Muscle of leg (tissue), 11 donors: ENCODE data around the gene PNLIPRP2. TPM values are rescaled to one million over a fixed set of nuclear protein-coding genes. Genes with fewer than 3 reads are reported as not detected.

Experiments
- DNase-seq: peaks from one replicate; pipeline ENCODE4 v3.0.0; 2013
- H3K27ac ChIP-seq: one replicate; pipeline ENCODE4 v1.5.1; 2013; ENCODE audit warnings: mild to moderate bottlenecking, low read length, control low read depth
- H3K27me3 ChIP-seq: one replicate; pipeline ENCODE4 v1.6.1; 2013; ENCODE audit warnings: low read length; ENCODE audit not compliant: control insufficient read depth, insufficient read depth
- H3K36me3 ChIP-seq: one replicate; pipeline ENCODE4 v1.6.1; 2013; ENCODE audit warnings: low read length; ENCODE audit not compliant: control insufficient read depth, insufficient read depth
- H3K4me1 ChIP-seq: one replicate; pipeline ENCODE4 v1.6.1; 2013; ENCODE audit warnings: low read length; ENCODE audit not compliant: control insufficient read depth, insufficient read depth
- H3K4me3 ChIP-seq: one replicate; pipeline ENCODE4 v1.5.1; 2013; ENCODE audit warnings: low read length, control low read depth
- H3K9me3 ChIP-seq: replicated peaks from 2 replicates; pipeline ENCODE4 v1.6.1; 2013; ENCODE audit warnings: low read depth, low read length; ENCODE audit not compliant: control insufficient read depth
- WGBS: methylation state at CpG from one replicate; pipeline ENCODE4 v1.1.5; 2013; ENCODE audit warnings: missing lambda C conversion rate; ENCODE audit not compliant: insufficient coverage; 5-methylcytosine and 5-hydroxymethylcytosine counted together
- polyA plus RNA-seq, 8 donors: library from polyadenylated mRNA; unstranded; fragments of 120-200 nt; gene quantifications; one replicate each; pipeline versions ENCODE4 v1.2.1 to v1.2.3, GENCODE V29; 2013; ENCODE audit warnings: inconsistent platforms in 1 of 8, low replicate concordance in 1 of 8; ENCODE audit not compliant: insufficient read length in 8 of 8, insufficient read depth in 1 of 8
- total RNA-seq: library from RNA; stranded (reverse); fragments of 120-200 nt; gene quantifications from one replicate; pipeline ENCODE4 v1.2.4, GENCODE V29; 2013

Gene PNLIPRP2
- total and polyA plus RNA-seq, 9 donors, result 0.20 to 0.51 (median 0.46) TPM; not detected in 3

DNA sequence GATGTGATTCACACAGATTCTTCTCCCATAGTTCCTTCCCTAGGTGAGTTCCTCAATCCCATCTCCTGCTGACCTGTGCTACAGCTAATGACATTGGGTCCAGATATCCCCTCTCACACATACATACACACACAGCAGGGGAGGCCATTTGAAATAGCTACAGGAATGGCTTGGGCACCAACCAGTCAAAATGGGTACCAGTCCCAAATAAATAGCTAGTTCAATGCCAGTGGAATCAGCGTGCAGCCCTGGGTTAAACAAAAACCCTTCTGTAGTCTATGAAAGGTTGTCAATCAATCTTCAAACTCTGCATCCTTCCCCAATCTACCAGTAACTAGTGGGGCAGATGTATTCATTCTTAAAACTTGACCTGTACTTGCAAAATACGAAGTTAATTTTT lies 9.3 kb downstream of the PNLIPRP2 start:
- Histone ChIP-seq H3K9me3 (no peaks in the 10 kb centered on the region), H3K4me1 (peaks cover 4% of the 10 kb centered on the region), H3K27ac (no peak overlapping the region), H3K27me3 (peaks cover 23% of the 10 kb centered on the region), H3K36me3 (no peaks in the 10 kb centered on the region), H3K4me3 (no peak overlapping the region)
- no CpG with 5 or more reads among the region's 2 CpGs for WGBS
- DNase-seq, result no peak

GRCh38 chr10:116631871-116632295 lies 11.1 kb downstream of the PNLIPRP2 start:
- no peaks in the 10 kb centered on the region for H3K36me3 ChIP-seq
- peaks cover 4% of the 10 kb centered on the region for H3K4me1 ChIP-seq
- H3K4me3 ChIP-seq, result no peak overlapping the region
- 100% methylated on average over 3 of the region's 6 CpGs for WGBS
- no peak for DNase-seq
- peaks cover 17% of the 10 kb centered on the region for H3K27me3 ChIP-seq
- no peak overlapping the region for H3K27ac ChIP-seq
- no peaks in the 10 kb centered on the region for H3K9me3 ChIP-seq

- no peaks in the 10 kb centered on the region for H3K9me3 ChIP-seq
- 89% methylated on average over 11 of the region's 17 CpGs for WGBS
- DNase-seq, result no peak
- H3K4me1 ChIP-seq, result peaks cover under 1% of the 10 kb centered on the region
- H3K36me3 ChIP-seq, result no peaks in the 10 kb centered on the region
- H3K4me3 ChIP-seq, result no peak overlapping the region
- H3K27ac ChIP-seq, result no peak overlapping the region
- peaks cover 9% of the 10 kb centered on the region for H3K27me3 ChIP-seq
These were observed 12.0 kb downstream of the PNLIPRP2 start for GRCh38 chr10:116632596-116633215.

DNA sequence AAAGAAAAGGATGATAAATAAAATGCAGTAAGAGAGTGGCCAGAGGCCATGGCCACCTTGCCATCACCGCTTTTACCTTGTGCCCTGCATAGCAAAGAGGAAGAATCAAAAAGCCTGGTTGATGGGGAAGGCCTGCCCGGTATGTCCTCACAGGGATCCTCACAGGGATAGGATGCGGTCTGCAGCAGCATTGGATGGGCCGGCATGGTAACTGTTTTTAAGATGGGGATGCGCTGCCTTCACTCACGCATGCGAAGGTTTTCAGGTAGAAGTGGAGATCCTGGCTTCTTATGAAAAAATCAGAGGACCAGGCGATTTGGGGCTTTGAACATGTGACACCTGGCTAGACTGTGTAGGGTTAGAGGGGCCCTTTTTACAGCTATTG lies 12.5 kb downstream of the PNLIPRP2 start:
- Histone ChIP-seq H3K27ac (no peak overlapping the region), H3K4me3 (no peak overlapping the region), H3K9me3 (no peaks in the 10 kb centered on the region), H3K27me3 (peaks cover 5% of the 10 kb centered on the region), H3K4me1 (no peaks in the 10 kb centered on the region), H3K36me3 (no peaks in the 10 kb centered on the region)
- DNase-seq, result no peak
- WGBS, result 94% methylated on average over 6 of the region's 8 CpGs

GRCh38 chr10:116634126-116634975 lies 13.6 kb downstream of the PNLIPRP2 start:
- Histone ChIP-seq H3K4me1 (no peaks in the 10 kb centered on the region), H3K9me3 (no peaks in the 10 kb centered on the region), H3K36me3 (no peaks in the 10 kb centered on the region), H3K27me3 (peaks cover 2% of the 10 kb centered on the region), H3K27ac (no peak overlapping the region), H3K4me3 (no peak overlapping the region)
- 78% methylated on average over 10 of the region's 11 CpGs for WGBS
- no peak for DNase-seq

- Histone ChIP-seq H3K27ac (no peak overlapping the region), H3K36me3 (no peaks in the 10 kb centered on the region), H3K4me1 (no peaks in the 10 kb centered on the region), H3K4me3 (no peak overlapping the region), H3K9me3 (no peaks in the 10 kb centered on the region), H3K27me3 (no peaks in the 10 kb centered on the region)
- DNase-seq, result no peak
These were observed 15.6 kb downstream of the PNLIPRP2 start for GRCh38 chr10:116636385-116636784.

GRCh38 chr10:116636976-116637375 lies 16.2 kb downstream of the PNLIPRP2 start:
- H3K9me3 ChIP-seq, result no peaks in the 10 kb centered on the region
- H3K27ac ChIP-seq, result no peak overlapping the region
- no peak for DNase-seq
- no peaks in the 10 kb centered on the region for H3K36me3 ChIP-seq
- H3K4me3 ChIP-seq, result no peak overlapping the region
- no peaks in the 10 kb centered on the region for H3K4me1 ChIP-seq
- no CpG with 5 or more reads among the region's 2 CpGs for WGBS
- no peaks in the 10 kb centered on the region for H3K27me3 ChIP-seq

DNA sequence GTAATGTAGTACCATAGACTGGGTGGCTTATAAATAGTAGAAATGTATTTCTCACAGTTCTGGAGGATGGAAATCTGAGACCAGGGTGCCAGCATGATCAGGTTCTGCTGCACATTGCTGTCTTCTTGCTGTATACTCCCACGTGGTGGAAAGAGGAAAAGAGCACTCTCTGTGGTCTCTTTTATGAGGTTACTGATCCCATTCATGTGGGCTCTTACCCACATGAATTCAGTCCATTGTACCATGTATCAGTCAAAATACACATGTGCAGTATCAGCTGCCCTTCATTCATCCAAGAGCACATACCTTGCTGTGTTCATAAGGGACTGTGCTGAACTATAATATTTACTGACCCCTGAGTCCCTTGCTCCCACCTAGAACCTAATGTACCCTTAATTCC lies 17.1 kb downstream of the PNLIPRP2 start:
- DNase-seq, result no peak
- 20% methylated on average over 1 of the region's 1 CpG for WGBS
- Histone ChIP-seq H3K4me3 (no peak overlapping the region), H3K27ac (no peak overlapping the region), H3K9me3 (no peaks in the 10 kb centered on the region), H3K27me3 (no peaks in the 10 kb centered on the region), H3K36me3 (no peaks in the 10 kb centered on the region), H3K4me1 (no peaks in the 10 kb centered on the region)

GRCh38 chr10:116646502-116646901 lies 25.7 kb downstream of the PNLIPRP2 start:
- Histone ChIP-seq H3K4me1 (no peaks in the 10 kb centered on the region), H3K27me3 (no peaks in the 10 kb centered on the region), H3K9me3 (peaks cover 5% of the 10 kb centered on the region), H3K27ac (no peak overlapping the region), H3K36me3 (no peaks in the 10 kb centered on the region), H3K4me3 (no peak overlapping the region)
- 100% methylated on average over 1 of the region's 5 CpGs for WGBS
- DNase-seq, result no peak

- DNase-seq, result no peak
- Histone ChIP-seq H3K36me3 (no peaks in the 10 kb centered on the region), H3K4me3 (no peak overlapping the region), H3K27ac (no peak overlapping the region), H3K27me3 (no peaks in the 10 kb centered on the region), H3K4me1 (no peaks in the 10 kb centered on the region), H3K9me3 (peaks cover 5% of the 10 kb centered on the region)
- WGBS, result 100% methylated on average over 5 of the region's 8 CpGs
These were observed 28.1 kb downstream of the PNLIPRP2 start for GRCh38 chr10:116648903-116649302.
